ENCODE data around the gene BCL2L11. TPM values are rescaled to one million over a fixed set of nuclear protein-coding genes. Genes with fewer than 3 reads are reported as not detected.
"Not testable (repeated sequence)": the region's sequence is repeated elsewhere in the genome, so short reads cannot be mapped to it uniquely, and the experiment has no call there.

The BCL2L11 gene, protein sequence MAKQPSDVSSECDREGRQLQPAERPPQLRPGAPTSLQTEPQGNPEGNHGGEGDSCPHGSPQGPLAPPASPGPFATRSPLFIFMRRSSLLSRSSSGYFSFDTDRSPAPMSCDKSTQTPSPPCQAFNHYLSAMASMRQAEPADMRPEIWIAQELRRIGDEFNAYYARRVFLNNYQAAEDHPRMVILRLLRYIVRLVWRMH
- 3.4 and 4.2 TPM in 2 replicates for polyA plus RNA-seq (2011; rRNA removed)
- polyA minus RNA-seq (2011; rRNA and poly(A)+ RNA removed) = 4.8 and 7.0 TPM in 2 replicates

DNA sequence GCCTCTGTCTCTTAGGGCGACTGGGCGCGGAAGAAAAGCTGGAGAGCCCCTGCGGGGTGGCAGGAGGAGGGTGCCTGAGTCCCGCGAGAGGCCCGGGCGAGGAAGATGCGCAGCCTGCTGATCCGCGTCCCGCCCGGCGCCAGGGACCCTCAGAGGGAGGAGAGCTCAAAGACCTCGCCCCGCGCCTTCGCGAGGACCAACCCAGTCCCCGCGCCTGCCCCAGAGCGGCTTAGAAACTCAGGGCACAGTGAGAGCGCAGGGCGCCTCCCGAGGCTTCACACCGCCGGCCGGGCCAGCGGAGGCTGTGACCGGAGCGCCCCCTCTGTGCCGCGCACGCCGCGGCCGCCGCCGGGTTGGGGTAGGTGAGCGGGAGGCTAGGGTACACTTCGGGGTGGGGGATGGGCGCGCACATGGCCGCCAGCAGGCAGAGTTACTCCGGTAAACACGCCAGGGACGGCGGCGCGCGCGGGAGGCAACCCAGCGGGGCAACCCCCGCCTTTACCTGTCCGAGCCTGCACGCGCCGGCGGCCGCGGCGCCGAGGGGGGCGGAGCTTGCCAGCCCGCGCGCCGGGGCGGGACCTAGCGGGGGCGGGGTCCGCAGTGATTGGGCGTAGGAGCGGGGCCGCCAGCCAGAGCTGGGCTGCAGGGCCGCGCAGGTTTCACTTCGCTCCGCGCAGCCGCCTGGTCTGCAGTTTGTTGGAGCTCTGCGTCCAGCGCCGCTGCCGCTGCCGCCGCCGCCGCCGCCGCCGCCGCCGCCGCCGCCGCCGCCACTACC is at the start of gene BCL2L11:
Gene BCL2L11, plus strand, starts transcription at position 662 of the 775 bp plus-strand sequence. CDS start 2,832 bp downstream, outside the sequence.
- ChIA-PET POLR2A (interaction anchor here (0.9 kb wide), 1 partner anchor 579 kb away, joined by 4 read pairs; no protein-coding TSS in a partner anchor), CTCF (interaction anchor here (0.6 to 1.1 kb wide), 4 partner anchors 69 to 578 kb away, joined by 3 to 4 read pairs (median 3); no protein-coding TSS in a partner anchor)
- TF ChIP-seq, protein P1, sequence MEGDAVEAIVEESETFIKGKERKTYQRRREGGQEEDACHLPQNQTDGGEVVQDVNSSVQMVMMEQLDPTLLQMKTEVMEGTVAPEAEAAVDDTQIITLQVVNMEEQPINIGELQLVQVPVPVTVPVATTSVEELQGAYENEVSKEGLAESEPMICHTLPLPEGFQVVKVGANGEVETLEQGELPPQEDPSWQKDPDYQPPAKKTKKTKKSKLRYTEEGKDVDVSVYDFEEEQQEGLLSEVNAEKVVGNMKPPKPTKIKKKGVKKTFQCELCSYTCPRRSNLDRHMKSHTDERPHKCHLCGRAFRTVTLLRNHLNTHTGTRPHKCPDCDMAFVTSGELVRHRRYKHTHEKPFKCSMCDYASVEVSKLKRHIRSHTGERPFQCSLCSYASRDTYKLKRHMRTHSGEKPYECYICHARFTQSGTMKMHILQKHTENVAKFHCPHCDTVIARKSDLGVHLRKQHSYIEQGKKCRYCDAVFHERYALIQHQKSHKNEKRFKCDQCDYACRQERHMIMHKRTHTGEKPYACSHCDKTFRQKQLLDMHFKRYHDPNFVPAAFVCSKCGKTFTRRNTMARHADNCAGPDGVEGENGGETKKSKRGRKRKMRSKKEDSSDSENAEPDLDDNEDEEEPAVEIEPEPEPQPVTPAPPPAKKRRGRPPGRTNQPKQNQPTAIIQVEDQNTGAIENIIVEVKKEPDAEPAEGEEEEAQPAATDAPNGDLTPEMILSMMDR (IDR thresholded peaks at IDR 0.05; ENCODE audit: low read depth, low read length) = peak; percentile 9; the same call in 1 of the 2 replicates
- H3K9me3 ChIP-seq (ENCODE audit: control insufficient read depth, insufficient read depth, low read length) = peaks cover 16% of the 10 kb centered on the region
- H3K27ac ChIP-seq (ENCODE audit: low read depth, low read length) = peak within 1 kb of the TSS; percentile 52
- peaks cover 19% of the 10 kb centered on the region for H3K27me3 ChIP-seq (ENCODE audit: control insufficient read depth, insufficient read depth, low read length)
- peak; percentile 70 for DNase-seq (ENCODE audit: low read depth, low spot score)
- peak within 1 kb of the TSS; percentile 89 for H3K4me3 ChIP-seq (ENCODE audit: low read depth, low read length)

- Histone ChIP-seq H3K4me3 (ENCODE audit: low read depth, low read length) (no peak overlapping the region), H3K27ac (ENCODE audit: low read depth, low read length) (no peak overlapping the region), H3K27me3 (ENCODE audit: control insufficient read depth, insufficient read depth, low read length) (peaks cover 8% of the 10 kb centered on the region), H3K9me3 (ENCODE audit: control insufficient read depth, insufficient read depth, low read length) (peaks cover 3% of the 10 kb centered on the region; the same call in 1 of the 2 replicates)
- ChIA-PET CTCF (interaction anchor here (0.6 kb wide), 1 partner anchor 428 kb away, joined by 3 read pairs; no protein-coding TSS in a partner anchor), POLR2A (no interaction called here)
- TF ChIP-seq, protein P1 (IDR thresholded peaks at IDR 0.05; ENCODE audit: low read depth, low read length) = no peak
- DNase-seq (ENCODE audit: low read depth, low spot score) = peak; percentile 18
Observed at GRCh38 chr2:111071600-111072171, 49.0 kb upstream of the BCL2L11 start.

DNA sequence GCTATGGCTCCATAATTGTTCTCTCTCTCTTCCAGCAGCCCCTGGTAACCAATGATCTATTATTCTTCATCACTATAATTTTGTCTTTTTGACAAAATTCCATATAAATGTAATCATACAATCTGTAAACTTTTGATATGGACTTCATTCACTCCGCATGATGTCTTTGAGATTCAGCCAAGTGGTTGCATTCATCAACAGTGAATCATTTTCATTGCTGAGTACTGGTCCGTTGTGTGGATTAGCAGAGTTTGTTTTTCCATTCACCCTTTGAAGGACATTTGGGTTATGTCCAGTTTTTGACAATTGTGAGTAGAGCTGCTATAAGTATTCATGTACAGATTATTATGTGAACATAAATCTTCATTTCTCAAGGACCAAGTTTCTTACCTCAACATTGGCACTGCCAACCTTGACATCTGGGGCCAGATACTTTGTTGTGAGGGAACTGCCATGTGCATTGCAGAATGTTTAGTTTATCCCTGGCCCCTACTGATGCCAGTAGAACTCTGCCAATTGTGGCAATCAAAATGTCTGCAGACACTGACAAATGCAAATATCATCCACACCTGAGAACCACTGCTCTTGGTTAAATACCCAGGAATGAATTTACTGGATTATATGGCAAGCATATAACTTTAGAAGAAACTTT is 48.4 kb upstream of the BCL2L11 start:
- CTCF ChIA-PET = no interaction called here
- H3K9me3 ChIP-seq (ENCODE audit: control insufficient read depth, insufficient read depth, low read length) = peaks cover 3% of the 10 kb centered on the region; the same call in 1 of the 2 replicates
- H3K27ac ChIP-seq (ENCODE audit: low read depth, low read length) = no peak overlapping the region
- TF ChIP-seq, protein P1 (IDR thresholded peaks at IDR 0.05; ENCODE audit: low read depth, low read length) = no peak
- POLR2A ChIA-PET = no interaction called here
- H3K4me3 ChIP-seq (ENCODE audit: low read depth, low read length) = no peak overlapping the region
- DNase-seq (ENCODE audit: low read depth, low spot score) = peak; percentile 18
- peaks cover 8% of the 10 kb centered on the region for H3K27me3 ChIP-seq (ENCODE audit: control insufficient read depth, insufficient read depth, low read length)

DNA sequence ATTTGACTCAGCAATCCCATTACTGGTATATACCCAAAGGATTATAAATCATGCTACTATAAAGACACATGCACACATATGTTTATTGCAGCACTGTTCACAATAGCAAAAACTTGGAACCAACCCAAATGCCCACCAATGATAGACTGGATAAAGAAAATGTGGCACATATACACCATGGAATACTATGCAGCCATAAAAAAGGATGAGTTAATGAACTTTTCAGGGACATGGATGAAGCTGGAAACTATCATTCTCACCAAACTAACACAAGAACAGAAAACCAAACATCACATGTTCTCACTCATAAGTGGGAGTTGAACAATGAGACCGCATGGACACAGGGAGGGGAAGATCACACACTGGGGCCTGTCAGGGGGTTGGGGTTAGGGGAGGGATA is 38.1 kb upstream of the BCL2L11 start:
- peaks cover 15% of the 10 kb centered on the region for H3K27me3 ChIP-seq (ENCODE audit: control insufficient read depth, insufficient read depth, low read length)
- POLR2A ChIA-PET; H3K9me3 ChIP-seq (ENCODE audit: control insufficient read depth, insufficient read depth, low read length); H3K27ac ChIP-seq (ENCODE audit: low read depth, low read length); CTCF ChIA-PET; DNase-seq (ENCODE audit: low read depth, low spot score); H3K4me3 ChIP-seq (ENCODE audit: low read depth, low read length): not testable (repeated sequence)

DNA sequence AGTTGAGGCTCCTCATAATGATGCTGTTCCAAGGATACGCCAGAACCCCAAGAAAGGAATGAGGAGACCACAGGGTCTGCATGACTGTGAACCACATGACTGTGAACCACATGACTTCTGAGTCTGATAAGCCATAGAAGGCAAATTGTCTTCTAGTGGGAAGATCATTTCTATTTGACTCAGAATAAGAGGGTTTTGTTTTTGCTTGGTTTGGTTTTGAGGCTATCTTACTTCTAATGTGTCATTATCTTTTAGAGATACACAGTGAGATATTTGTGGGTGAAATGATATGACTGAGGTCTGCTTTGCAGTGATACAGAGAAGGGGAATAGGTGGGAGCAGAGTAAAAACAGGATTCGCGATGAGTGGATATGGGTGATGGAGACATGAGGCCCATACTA is 28.9 kb upstream of the BCL2L11 start:
- TF ChIP-seq, protein P1 (IDR thresholded peaks at IDR 0.05; ENCODE audit: low read depth, low read length) = no peak
- H3K9me3 ChIP-seq (ENCODE audit: control insufficient read depth, insufficient read depth, low read length) = no peaks in the 10 kb centered on the region
- no peak overlapping the region for H3K27ac ChIP-seq (ENCODE audit: low read depth, low read length)
- ChIA-PET POLR2A (no interaction called here), CTCF (no interaction called here)
- DNase-seq (ENCODE audit: low read depth, low spot score) = no peak
- H3K4me3 ChIP-seq (ENCODE audit: low read depth, low read length) = no peak overlapping the region
- peaks cover 27% of the 10 kb centered on the region for H3K27me3 ChIP-seq (ENCODE audit: control insufficient read depth, insufficient read depth, low read length)
